HG02571 (cell line): ENCODE results near the gene CBARP.

ENCODE experiments used
- ATAC-seq: cut with Tn5 transposase; IDR thresholded peaks from one replicate; pipeline ENCODE4 v1.9.1; 2021; ENCODE audit warnings: mild to moderate bottlenecking, moderate library complexity; ENCODE audit not compliant: unreplicated experiment

CBARP gene

GRCh38 chr19:1237754-1238368 lies at the start of gene CBARP:
Gene CBARP, minus strand, starts transcription at chr19:1238005. Its CDS starts 1,905 bp downstream, at chr19:1236100.
- ATAC-seq, result no peak

- ATAC-seq, result no peak
These were observed 48.9 kb upstream of the CBARP start for GRCh38 chr19:1286487-1287353.

GRCh38 chr19:1285737-1286360 lies 48.0 kb upstream of the CBARP start, which contains the start of gene EFNA2:
Gene EFNA2, plus strand, starts transcription at chr19:1285873. Its CDS starts 296 bp downstream, at chr19:1286169.
- ATAC-seq, result no peak

GRCh38 chr19:1284979-1285736 lies 47.4 kb upstream of the CBARP start:
- no peak for ATAC-seq

- ATAC-seq, result no peak
These were observed 46.6 kb upstream of the CBARP start for GRCh38 chr19:1284293-1284978.

- ATAC-seq, result no peak
These were observed 46.1 kb upstream of the CBARP start for GRCh38 chr19:1283917-1284292.

- no peak for ATAC-seq
These were observed 45.6 kb upstream of the CBARP start for GRCh38 chr19:1283207-1283916.

- ATAC-seq, result no peak
These were observed 44.9 kb upstream of the CBARP start for GRCh38 chr19:1282588-1283206.

GRCh38 chr19:1281569-1282287 lies 43.9 kb upstream of the CBARP start:
- no peak for ATAC-seq

GRCh38 chr19:1280636-1281568 lies 43.1 kb upstream of the CBARP start:
- ATAC-seq, result no peak

- no peak for ATAC-seq
These were observed 42.1 kb upstream of the CBARP start for GRCh38 chr19:1279782-1280341.

- no peak for ATAC-seq
These were observed 41.2 kb upstream of the CBARP start for GRCh38 chr19:1278713-1279660.

- no peak for ATAC-seq
These were observed 40.3 kb upstream of the CBARP start for GRCh38 chr19:1278074-1278473.

- no peak for ATAC-seq
These were observed 39.3 kb upstream of the CBARP start for GRCh38 chr19:1277061-1277460.

GRCh38 chr19:1276628-1277022 lies 38.8 kb upstream of the CBARP start:
- no peak for ATAC-seq

- no peak for ATAC-seq
These were observed 38.3 kb upstream of the CBARP start for GRCh38 chr19:1275976-1276627.
